ENCODE data around the gene CCDC68.
"Not testable (repeated sequence)": the region's sequence is repeated elsewhere in the genome, so short reads cannot be mapped to it uniquely, and the experiment has no call there.

Gene CCDC68, protein sequence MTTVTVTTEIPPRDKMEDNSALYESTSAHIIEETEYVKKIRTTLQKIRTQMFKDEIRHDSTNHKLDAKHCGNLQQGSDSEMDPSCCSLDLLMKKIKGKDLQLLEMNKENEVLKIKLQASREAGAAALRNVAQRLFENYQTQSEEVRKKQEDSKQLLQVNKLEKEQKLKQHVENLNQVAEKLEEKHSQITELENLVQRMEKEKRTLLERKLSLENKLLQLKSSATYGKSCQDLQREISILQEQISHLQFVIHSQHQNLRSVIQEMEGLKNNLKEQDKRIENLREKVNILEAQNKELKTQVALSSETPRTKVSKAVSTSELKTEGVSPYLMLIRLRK

DNA sequence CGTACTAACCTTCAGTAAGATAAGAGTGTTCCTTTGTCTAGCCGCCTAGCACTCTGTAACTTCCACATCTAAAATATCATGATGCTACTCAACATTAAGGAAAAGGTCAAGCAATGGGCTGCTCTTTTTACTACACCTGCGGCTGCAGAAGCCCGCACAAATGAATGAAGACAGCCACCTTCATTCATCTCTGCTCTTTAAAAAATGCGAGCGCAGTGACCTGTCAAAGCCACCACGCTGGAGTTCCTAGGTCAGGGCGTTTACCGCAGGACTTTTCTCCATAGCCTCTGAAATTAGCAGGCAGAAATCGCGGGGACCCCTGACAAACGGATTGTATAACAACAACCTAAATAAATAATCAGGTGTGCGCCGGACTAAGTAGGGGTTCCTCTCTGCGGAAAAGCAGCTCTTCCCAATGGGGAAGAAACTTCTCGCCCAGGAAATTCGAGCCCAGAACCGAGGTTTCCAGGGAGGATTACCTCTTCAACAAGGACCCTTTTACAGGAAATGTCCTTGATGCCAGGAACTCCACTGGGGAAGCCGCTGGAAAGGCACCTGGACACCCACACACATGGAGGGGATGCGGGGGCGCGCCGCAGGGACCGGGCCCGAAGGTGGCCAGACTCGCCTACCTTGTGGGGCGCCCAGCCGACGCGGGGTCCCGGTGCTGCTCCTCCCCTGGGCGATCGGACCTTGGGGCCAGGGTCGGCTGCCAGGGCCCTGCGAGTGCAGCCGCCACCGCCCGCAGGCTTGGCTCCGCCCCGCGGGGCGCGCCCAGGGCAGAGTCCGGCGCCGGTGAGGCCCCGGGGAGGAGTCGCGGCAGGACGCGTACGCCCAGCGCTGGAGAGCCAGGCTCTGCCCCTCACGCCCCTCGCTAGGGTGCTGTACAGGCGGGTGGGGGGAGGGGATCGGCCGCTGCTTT lies at the start of gene CCDC68:
TSS of gene CCDC68 (minus strand) at position 758 of the 922 bp plus-strand sequence. CDS start 16,670 bp downstream, outside the sequence.
- no peak for DNase-seq (ENCODE audit: low read depth)

DNA sequence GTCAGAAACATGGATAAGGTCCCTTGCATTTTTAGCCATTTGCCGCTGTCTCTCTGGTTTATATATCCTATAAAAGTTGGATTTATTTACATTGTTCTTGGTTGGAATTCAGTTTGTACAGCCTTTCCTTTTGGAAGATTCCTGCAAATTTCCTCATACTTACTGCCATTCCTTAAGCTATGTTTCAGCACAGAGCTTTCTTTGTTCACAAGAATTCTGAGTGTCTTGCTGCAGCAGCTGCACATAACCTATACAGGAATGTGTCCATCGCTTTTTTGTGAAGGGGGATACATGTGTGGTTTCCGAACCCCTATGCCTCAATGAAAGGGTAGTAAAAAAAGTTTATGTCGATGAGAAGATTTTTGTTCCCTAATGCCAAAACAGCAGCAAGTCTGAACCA lies 48.3 kb upstream of the CCDC68 start:
- DNase-seq (ENCODE audit: low read depth) = no peak

GRCh38 chr18:55003695-55004094 lies 44.4 kb upstream of the CCDC68 start:
- no peak for DNase-seq (ENCODE audit: low read depth)

GRCh38 chr18:55002261-55002660 lies 43.0 kb upstream of the CCDC68 start:
- no peak for DNase-seq (ENCODE audit: low read depth)

- DNase-seq (ENCODE audit: low read depth) = no peak
Measured at GRCh38 chr18:55001394-55002024, 42.2 kb upstream of the CCDC68 start.

GRCh38 chr18:55000529-55000928 lies 41.3 kb upstream of the CCDC68 start:
- no peak for DNase-seq (ENCODE audit: low read depth)

DNA sequence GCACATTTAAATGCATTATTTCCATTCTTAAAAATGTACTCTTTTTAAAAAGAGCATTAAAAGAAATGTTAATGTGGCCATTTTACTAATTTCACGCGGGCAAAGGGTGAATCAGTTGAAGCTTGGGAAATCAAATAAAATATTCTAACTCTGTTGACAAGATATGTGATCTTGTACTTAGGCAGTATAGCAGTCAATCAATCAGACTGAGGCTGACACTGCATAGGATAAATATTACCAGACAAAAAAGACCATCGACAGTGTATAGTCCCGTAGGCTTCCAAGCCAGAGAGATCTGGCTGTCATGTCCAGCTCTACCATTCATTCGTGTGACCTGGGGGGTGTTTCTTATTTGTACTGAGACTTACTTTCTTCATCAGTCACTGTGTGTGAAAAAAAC lies 39.8 kb upstream of the CCDC68 start:
- no peak for DNase-seq (ENCODE audit: low read depth)

- DNase-seq (ENCODE audit: low read depth) = no peak
Measured at GRCh38 chr18:54995421-54996143, 36.3 kb upstream of the CCDC68 start.

DNA sequence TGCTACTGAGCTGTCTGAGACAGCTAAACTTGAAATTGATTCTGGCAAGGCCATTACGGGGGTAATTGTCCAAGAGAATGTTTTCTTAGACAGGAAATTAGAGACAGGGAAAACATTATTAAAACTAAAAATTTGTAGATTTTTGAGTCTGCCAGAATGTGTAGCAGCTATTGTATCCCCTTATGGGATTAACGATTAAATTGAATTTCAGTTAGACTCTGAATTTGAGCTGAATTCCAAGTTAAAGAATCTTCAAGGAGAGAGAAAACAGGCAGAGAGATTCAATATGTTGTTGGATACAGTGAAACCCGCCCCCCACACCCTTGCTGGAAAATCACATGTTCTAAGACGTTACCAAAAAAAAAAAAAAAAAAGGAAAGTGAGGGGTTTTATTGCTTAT lies 32.7 kb upstream of the CCDC68 start:
- no peak for DNase-seq (ENCODE audit: low read depth)

DNA sequence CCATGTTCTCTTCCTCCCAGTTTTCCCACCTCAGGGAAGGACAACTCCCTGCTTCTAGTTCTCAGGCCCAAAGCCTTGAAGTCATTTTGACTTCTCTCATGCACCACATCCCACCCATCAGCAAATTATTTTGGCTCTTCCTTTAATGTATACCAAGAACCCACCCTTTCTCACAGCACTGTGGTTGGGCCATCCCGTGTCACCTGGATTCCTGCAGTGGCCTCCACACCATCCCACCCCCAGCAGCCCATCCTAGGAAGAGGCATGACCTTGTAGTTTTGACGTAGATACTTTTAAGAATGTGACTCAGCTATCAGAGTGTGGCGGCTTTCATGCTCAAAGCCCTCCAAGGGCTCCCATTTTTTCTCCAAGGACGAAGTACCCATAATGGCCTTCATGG lies 25.6 kb upstream of the CCDC68 start:
- no peak for DNase-seq (ENCODE audit: low read depth)

- no peak for DNase-seq (ENCODE audit: low read depth)
Measured at GRCh38 chr18:54983791-54984190, 24.5 kb upstream of the CCDC68 start.

DNA sequence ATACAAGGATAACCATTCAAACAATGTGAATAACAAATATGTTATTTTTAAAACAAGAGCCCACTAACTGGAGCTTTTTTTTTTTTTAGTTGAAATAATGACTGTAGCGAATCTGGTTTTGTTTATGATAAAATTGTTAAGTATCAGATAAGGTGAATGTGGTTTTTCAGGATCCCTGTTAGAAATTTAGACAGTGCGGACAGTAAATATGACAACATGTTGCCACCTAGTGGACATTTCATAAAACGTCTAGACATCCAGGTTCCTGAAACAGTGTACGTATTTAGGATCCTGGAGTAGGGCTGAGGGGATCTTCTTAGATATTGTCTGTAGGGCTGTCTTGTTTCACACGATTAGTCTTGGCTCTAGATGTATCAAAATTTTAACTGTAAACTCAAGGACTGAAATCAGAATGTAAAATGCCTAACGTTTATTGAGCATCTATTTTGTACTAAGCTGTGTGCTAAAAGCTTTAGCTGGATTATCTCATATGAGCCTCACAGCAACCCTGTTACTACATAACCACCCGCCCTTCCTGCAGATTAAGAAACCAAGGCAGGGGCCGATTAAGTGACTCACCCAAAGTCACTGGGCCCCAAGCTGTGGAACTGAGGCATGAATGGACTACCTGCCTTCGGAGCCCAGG lies 23.9 kb upstream of the CCDC68 start:
- no peak for DNase-seq (ENCODE audit: low read depth)

DNA sequence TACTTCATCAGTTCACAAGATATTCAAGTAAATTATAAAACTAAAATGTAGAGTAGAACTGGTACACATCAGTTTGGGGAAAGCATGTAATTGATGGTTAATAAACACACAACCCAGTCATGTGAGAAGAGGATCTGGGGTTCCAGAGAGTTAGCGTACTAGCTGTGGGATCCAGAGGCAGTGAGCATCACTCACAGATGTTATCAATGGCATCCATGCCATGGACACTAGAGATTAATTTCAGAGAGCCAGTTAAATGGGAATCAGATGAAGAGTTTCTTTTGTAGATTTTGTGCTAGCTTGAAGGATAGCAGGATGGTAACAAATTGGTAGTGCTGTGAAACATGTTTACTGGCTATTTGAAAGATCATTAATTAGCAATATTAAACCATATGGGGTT lies 21.8 kb upstream of the CCDC68 start:
- DNase-seq (ENCODE audit: low read depth) = no peak

- no peak for DNase-seq (ENCODE audit: low read depth)
Measured at GRCh38 chr18:54975598-54975997, 16.3 kb upstream of the CCDC68 start.

- DNase-seq (ENCODE audit: low read depth) = no peak
Measured at GRCh38 chr18:54973046-54973445, 13.8 kb upstream of the CCDC68 start.

- no peak for DNase-seq (ENCODE audit: low read depth)
Measured at GRCh38 chr18:54968807-54969206, 9.5 kb upstream of the CCDC68 start.

DNA sequence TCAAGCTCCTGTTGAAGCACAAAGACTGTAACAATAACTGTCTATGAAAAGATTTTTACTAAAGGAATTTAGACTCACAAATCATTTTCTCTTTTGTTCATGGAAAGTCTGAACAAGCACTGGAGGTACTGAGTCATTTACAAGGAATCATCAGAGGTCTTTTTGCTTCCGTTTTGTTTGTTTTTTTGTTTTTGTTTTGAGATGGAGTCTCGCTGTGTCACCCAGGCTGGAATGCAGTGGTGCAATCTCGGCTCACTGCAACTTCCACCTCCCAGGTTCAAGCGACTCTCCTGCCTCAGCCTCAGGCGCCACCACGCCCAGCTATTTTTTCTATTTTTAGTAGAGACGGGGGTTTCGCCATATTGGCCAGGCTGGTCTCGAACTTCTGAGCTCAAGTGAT lies 9.0 kb upstream of the CCDC68 start:
- not testable (repeated sequence) for DNase-seq (ENCODE audit: low read depth)

- no peak for DNase-seq (ENCODE audit: low read depth)
Measured at GRCh38 chr18:54967786-54968185, 8.5 kb upstream of the CCDC68 start.

GRCh38 chr18:54964741-54965140 lies 5.5 kb upstream of the CCDC68 start:
- no peak for DNase-seq (ENCODE audit: low read depth)

DNA sequence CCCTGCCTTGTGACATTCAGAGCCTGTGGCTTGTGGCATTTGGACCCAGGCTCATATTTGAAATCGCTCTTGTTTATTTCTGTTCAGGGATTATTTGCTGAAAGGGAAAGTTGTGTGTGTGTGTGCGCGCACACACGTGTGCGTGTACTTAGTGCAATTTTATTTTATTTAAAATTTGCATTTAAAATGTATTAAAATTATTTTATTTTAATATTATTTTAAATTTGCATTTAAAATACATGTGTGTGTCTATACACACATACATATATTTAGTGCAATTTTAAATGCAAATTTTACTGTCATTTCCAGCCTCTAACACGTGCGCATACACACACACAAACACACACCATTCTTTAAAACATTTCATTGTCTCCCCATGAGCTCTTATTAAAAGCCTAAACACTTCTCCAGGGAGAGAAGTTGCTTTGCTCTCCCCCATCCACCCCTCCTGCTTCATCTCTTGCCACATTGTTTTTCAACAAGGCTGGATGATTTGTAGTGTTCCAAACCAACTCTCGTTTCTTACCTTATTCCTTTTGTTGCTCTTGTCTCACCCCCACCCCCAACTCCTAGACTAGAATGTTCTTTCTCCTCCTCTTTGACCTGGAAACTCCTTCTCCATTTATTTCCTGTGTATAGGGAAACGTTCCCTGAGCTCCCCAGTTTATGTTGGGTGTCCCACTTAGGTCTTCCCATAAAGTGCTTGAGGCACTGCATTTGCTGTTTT lies 3.8 kb upstream of the CCDC68 start:
- DNase-seq (ENCODE audit: low read depth) = no peak

DNA sequence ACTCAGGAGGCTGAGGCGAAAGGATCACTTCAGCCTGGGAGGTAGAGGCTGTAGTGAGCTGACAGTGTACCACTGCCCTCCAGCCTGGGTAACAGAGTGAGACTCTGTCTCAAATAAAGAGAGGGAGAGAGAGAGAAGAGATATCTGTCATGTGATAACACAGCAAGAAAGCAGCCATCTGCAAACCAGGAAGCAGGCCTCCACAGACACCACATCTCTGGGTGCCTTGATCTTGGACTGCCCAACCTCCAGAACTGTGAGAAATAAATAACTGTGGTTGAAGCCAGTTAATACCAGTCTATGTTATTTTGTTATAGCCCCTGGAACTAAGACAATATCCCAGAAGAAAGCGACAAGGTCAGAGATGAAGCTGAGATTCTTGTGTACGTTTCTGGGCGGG lies 2.6 kb upstream of the CCDC68 start:
- no peak for DNase-seq (ENCODE audit: low read depth)

Measured in activated T-cell treated with anti-CD3 and anti-CD28 coated beads for 24 hours (primary cell).